HG03045 (cell line): ENCODE measurements around the gene ALDH5A1.

Source experiments
- ATAC-seq: cut with Tn5 transposase; IDR thresholded peaks from one replicate; pipeline ENCODE4 v1.9.1; 2021; ENCODE audit warnings: mild to moderate bottlenecking, moderate library complexity; ENCODE audit not compliant: unreplicated experiment

Gene ALDH5A1

DNA sequence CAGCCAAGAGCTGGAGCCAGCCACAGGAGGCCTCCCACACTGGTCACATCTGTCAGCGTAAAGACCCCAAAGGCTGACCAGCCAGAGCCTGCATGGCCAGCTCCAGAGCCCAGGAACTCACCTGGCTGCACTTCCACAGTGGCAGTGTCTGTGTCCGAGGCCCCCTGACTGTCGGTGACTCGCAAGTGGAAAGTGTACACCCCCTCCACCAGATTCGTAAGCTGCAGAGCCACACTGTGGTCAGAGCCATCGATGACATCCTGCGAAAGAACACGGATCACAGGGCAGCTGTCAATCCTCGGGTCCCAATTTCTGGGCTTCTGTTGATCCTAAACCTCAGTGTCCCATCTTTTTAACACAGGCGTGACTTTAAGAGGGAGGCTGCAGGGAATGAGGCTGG, 69.3 kb downstream of the ALDH5A1 start:
- no peak for ATAC-seq

DNA sequence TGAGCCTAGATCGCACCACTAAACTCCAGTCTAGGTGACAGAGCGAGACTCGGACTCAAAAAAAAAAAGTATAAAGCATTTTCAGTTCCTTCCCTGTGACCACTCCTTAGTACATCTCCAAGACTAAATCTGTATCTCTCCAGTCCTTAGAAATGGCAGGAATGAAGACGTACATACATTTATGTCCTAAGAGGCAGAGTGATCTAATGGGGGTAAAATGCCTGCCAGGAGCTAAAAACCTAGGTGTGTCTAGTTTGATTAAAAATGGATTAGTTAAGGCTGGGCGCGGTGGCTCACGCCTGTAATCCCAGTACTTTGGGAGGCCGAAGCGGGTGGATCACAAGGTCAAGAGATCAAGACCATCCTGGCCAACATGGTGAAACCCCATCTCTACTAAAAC, 70.4 kb downstream of the ALDH5A1 start:
- no peak for ATAC-seq

DNA sequence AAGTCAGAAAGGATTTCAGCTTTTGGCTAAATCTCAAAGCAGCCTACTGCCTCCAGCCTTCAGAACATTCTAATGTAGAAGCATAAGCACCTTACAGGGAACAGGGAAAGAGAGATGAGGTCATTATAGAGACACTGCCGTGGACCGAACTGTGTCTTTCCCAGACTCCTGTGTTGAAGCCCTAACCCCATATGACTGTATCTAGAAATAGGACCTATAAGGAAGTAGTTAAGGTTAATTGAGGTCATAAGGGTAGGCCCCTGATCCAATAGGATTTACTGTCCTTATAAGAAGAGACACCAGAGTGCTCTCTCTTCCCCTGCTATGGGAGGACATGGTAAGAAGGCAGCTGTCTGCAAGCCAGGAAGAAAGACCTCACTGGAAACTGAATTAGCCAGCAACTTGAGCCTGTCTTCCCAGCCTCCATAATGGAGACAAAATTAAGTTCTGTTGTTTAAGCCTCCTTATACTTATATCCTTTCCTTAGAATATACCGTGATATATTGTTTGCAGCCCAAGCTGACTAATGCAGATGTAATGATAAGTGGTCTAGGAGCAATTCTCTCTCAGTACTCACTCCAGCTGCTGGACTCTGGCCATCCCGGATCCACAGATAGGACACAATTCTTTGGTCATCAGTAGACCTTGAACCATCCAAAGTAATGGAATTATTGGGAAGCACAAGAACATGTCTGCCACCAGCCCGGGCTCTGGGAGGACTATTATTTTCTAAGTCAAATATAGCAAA, 71.4 kb downstream of the ALDH5A1 start:
- ATAC-seq, result no peak

DNA sequence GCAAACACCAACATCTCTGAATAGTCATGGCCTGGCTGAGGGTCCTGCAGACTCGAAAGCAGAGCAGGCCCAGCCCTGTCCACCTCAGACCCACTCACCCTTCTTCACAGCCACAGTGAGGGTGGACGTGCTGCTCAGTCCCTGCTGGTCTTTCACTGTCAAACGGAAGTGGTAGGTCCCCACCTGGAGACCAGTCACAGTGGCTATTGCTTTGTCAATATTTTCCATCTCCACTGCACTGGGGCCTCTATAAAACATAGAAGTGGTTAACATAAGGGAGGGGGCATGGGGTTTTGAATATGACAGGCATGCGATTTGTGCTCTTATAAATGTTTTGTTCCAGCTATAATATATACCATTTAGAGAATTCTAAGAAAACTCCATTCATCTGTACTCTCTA, 73.9 kb downstream of the ALDH5A1 start:
- no peak for ATAC-seq

DNA sequence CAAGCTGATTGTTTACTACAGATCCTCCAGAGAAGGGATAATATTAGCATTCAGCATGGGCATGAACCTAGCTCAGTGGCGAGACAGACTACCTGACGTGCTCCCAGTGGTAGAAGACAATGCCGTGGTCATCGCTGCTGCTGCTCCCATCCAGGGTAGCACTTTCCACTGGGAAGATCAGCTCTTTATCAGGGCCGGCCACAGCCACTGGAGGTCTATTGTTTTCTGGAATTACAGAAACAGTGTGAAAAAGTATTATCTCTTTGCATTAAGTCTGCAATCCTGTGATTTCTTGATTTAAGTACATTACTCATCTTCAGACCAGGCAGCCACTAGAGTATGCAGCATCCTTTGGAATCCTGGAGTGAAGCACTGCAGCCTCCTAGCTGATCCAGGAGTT, 75.0 kb downstream of the ALDH5A1 start:
- ATAC-seq, result no peak

DNA sequence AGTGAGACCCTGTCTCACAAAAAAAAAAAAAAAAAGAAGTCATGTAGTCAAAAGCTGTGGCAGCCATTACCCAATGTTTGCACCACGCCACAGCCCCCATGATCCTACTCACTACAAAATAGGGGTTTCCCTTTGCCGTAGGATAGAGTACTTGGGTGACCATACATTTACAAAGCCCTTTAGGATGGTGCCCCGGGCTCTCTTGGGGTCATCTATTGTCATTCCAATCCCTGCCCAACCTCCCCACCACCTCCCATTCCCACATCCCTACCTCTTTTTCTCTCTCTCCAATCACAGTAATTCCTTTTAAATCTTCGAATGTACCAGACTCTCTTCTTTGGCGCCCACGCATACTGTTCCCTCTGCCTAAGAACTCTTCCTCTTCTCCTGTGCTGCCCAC, 76.6 kb downstream of the ALDH5A1 start:
- no peak for ATAC-seq

DNA sequence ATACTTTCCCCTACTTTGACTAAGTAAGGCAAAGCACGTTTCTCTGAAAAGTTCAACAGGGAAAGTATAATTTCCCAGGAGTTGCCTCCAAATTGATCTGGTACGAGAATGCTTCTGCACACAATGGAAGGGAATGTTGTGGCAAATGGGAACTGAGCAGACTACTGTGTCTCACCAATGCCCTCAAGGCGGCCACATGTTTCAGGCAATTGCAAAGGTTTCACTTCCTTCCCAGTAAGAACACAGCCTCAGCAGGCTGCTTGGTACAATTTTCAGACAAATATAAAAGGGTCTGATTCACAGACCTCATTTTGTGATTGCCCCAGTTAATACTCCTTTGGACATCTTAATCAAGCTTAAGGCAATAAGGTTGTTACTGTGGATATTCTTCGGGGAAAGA, 80.0 kb downstream of the ALDH5A1 start:
- no peak for ATAC-seq

DNA sequence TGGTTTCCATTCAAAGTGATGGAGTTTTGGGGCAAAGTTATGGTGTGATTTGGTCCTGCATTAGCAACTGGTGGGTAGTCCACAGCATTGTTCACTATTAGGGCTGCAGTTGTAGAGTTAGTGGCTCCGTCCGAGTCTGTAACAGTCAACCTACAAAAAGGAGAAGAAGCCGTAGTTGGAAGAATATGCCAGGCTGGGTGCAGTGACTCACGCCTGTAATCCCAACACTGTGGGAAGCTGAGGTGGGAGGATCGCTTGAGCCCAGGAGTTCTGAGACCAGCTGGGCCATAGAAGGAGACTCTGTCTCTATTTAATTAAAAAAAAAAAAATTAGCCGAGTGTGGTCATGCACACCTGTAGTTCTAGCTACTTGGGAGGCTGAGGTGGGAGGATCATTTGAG, 81.7 kb downstream of the ALDH5A1 start:
- ATAC-seq, result no peak

DNA sequence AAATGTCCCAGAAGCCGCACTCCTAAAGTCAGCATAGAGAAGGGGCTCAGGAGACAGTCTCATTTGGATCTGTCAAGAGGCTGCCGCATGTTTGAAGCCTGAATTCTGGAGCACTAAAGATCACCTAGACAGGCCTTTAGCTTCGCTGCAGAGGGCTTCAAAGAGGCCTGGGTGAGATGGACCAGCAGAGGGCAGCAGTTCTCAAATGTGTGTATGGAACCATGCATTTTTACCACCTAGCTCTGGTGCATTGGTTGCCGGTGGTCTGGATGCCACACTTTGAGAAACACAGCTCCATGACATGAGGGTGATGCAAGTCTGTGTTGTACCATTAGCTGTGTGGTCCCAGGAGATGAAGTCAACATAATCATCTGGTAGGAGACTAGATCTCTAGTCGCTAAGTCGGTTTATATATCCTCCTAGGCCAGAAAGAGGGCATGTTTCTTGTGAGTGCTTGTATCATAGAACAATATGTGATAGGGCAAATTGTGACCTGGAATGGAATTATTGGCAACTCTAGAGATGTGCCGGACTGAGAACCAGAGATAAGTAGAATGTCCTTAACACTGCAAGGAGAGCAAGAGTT, 86.4 kb downstream of the ALDH5A1 start:
- ATAC-seq, result peak; percentile 64

DNA sequence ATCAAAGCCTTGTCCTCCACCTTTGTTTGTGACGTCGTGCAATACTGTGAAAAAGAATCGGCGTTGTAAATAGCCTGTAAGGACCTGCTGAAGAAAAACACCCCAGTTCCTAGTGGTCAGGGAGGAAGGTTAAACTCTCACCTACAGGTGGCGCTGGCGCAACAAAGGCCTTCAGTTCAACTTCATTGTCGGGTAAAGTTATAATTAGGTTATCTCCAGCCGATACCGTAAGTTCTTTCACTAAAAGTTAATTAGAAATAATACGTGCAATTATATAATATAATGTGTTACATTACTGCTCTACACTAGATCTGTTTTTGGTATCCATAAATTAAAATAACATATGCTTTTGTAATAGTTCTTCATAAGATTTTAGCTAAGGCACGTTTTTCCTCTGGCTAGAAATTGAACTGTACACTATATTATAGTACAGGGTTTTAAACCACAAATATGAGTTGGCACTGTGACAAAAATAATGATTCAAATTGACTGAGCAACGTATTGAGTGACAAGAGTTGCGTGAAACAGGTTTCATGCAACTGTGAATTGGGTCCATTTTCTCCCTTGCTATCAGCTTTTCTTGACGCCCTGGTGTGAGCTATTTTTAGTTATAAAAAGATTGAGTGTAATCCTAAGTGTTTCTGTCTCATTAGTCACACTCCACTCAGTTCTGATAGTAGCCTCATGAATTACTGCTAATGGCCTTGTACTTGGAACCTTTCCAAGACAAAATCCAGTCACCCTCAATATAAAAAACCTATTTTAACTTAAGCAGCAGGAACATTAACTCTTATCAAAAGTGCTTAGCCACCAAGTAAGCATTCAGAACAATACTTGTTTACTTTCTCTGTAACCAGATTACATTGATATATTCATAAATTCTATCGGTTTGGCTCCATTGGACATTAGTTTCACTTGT, 89.0 kb downstream of the ALDH5A1 start:
- no peak for ATAC-seq

DNA sequence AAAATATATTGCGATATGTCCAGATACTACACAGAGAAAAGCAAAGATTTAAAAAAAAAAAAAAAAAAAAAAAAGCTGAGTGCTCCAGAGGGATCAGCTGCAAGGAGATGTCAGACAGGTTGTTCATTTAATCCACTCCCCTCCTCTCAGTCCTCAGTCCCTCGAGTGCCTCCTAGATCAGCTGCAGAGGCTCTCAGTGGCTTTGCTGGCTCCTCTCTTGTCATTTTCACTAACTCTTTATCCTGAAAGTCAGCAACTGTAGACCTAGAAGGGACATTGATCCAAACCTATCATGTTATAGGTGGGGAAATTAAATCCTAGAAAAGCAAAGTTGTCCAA, 89.6 kb downstream of the ALDH5A1 start:
- no peak for ATAC-seq
